ENCODE results near the gene CPLANE1.
"Not testable (repeated sequence)": the region's sequence is repeated elsewhere in the genome, so short reads cannot be mapped to it uniquely, and the experiment has no call there.

The CPLANE1 gene

GRCh38 chr5:37207802-37208201 lies 41.4 kb downstream of the CPLANE1 start:
- no peak for DNase-seq

- DNase-seq = no peak
Measured at GRCh38 chr5:37206736-37207135, 42.4 kb downstream of the CPLANE1 start.

DNA sequence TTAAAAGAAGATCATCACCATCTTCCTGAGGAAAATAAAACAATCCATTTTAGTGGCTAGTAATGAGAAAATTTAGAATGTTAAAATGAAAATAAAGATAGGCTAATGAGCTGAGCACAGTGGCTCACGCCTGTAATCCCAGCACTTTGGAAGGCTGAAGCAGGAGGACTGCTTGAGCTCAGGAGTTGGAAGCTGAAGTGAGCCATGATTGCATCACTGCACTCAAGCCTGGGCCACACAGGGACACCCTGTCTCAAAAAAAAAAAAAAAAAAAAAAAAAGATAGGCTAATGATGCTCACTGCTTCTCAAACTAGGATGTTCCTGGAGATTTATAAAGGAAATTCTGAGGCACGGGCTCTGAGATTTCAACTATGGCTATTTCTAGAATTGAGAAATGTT lies 50.3 kb downstream of the CPLANE1 start:
- DNase-seq = no peak

DNA sequence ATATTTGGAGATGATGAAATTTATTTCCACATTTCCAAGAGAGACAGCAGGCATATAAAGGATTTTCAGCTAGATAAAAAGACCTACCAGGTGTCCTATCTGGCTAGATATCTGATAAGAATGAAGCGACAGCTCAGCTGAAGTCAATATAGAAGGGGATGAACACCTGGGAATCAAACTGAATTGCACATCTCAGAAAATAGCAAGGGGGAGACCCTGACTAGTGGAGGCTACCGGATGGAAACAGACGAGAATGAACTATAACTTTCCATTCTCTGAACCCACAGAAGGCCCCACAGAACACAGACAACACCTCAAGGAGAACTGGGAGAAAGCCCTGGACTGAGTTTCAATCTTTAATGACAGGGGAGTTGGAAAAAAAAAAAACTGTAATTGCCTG lies 51.1 kb downstream of the CPLANE1 start:
- DNase-seq = no peak

DNA sequence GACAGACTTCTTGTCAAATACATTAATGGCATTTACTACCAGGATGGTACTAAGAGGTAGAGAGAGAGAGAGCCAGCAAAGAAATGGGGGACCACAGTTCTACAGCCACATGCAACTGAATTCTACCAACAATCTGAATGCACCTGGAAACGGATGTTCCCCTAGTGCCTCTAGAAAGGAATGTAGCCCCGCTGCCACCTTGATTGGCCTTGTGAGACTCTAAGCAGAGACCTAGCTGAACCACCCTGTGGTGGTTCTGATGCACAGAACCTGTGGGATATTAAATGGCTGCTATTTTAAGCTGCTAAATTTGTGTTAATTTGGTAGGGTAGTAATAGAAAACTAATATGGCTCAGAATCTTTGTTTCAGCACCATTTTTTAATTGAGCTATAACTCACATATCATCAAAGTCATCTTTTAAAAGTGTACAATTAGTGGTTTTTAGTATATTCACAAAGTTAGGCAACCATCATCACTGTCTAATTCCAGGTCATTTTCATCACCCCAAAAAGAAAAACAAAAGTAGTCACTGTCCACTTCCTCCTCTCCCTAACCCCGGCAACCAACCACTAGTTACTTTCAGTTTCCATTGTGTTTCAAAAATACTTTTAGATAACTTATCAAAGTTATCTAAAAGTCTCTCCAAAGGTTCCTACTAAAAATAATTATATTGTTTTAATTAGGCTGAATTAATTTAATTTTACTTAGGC lies 51.7 kb downstream of the CPLANE1 start:
- no peak for DNase-seq

GRCh38 chr5:37190592-37190991 lies 58.6 kb downstream of the CPLANE1 start:
- no peak for DNase-seq

DNA sequence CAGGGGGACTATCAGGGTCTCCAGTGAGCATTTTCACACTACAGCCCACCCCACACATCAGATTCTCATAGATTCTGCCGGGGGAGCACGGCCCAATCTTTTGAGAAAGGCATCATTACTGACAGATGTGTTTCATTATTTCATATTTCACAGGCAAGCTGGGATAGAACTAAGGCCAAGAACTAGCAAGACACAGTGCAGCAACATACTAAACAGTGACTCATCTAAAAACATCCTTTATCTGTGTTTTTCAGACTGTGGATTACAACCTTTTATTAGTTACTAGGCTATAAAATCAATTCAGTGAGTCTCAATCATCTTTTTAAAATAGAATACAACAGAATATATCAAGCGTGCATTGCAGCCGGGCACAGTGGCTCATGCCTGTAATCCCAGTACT lies 59.8 kb downstream of the CPLANE1 start:
- no peak for DNase-seq

- DNase-seq = no peak
Measured at GRCh38 chr5:37187465-37187977, 61.7 kb downstream of the CPLANE1 start.

DNA sequence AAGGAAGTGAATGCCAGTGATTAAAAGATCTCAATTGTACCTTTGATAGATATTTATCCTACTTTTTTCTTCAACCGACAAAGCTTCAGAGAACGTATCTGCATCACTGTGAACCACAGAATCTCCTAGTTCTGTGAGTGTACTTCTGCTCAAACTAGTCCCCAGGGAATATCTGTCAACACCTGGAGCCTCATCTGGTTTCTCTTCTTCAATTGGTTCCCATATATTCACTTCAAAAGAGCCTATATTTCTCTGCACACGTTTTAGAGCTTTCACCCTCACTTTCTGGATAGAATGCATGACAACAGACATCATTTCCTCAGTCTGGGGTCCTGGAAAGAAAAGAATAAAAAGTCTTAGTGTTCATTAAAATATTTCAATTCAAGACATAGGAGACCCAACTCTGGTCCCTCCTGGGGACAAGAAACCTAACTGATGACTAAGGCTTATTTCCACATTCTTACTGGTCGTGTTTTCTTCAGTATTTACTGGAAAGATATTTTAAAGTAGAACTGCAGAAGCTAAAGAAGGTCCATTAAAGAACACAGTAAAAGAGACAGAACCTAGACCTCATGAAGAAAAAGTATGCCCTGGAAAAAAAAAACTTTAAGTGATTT lies 64.3 kb downstream of the CPLANE1 start:
- DNase-seq = no peak

DNA sequence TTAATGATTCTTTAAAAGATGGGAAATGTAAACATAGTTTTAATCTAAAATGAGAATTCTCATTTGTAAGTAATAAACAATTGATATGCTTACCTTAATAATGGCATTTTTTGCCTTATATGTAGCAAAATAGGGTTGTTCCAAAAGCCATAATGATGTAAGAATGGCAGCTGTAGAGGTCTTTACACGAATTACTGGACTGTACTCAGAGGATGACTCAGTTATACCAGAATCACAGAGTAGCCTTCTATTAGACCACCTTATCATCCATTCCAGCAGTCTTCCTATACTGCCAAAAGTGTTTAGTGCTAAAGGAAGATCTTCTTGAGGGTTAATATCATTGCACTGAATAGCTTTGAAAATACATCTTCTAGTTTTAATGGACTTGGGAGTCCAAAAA lies 66.5 kb downstream of the CPLANE1 start:
- no peak for DNase-seq

DNA sequence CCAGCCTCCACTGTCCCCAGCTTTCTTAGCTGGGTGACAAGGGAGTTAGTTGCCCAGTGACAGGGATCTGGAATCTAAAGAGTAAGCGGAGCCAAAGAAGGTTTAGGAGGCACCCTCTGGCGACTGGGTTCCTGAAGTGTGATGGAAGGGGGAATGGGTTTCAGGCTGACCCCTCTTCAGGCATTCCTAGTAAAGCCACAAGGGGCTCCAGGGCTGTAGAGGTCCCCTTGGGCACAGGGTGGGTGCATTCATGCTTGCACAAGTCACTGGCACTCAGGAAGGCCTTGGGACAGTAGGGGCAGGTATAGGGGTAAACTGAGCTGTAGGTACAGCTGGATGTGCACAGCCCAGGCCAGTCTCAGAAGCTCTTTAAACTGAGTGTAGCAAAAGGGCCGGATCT lies 74.2 kb downstream of the CPLANE1 start:
- DNase-seq = no peak

DNA sequence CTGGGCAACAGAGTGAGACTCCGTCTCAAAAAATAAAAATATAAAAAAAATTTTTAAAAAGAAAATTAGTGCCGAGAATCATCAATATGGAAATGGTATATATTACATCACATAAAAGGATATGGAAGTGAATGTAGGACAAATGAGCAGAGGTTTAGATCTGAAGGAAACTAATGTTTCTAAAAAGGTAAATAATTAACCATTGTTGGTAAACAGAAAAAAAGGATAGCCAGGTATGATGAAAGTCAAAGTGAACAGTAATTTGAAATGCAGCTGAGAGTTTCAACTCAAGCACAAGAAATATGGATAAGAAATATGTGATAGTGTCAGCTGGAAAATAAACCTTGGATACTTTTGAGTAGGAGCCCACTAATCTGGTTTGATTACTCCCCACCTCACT lies 76.2 kb downstream of the CPLANE1 start:
- DNase-seq = no peak

- DNase-seq = no peak
Measured at GRCh38 chr5:37170856-37171255, 78.3 kb downstream of the CPLANE1 start.

GRCh38 chr5:37166197-37166596 lies 83.0 kb downstream of the CPLANE1 start:
- DNase-seq = no peak

DNA sequence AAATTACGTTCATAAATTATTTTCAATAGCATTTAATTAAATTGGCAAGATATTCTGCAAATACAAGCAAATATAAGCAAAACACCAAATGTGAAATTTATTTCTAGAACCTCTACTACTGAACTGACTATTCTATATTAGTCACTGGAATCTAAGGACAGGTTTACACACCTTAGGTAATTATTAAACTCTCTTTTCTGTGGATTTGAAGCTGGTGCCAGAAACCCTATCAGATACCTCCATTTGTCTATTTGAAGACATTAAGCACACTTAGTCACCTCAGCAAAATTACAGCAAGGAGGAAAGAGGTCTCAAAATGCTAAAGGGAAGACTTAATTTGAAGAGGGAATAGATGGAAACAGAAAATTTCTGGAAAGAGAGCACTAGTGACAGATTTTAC lies 83.4 kb downstream of the CPLANE1 start:
- DNase-seq = no peak

DNA sequence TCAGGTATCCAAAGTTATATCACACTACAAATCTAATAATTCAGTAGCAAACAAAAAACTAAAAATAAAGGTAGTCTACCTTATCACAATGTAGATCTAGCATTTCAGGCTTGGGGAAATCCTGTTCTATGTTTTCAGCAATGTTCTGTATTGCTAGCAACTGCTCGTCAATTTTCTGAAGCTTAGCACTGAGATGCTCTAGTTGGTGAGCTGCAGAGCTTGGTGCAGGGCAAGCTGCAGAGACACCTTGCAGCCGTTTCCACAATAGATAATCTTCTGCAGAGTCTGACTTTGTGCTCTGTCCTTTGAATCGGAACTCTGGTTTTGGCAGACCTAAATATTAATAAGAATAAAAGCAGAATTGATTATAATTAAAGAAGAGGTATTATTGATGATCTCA lies 95.5 kb downstream of the CPLANE1 start:
- DNase-seq = no peak

- DNase-seq = no peak
Measured at GRCh38 chr5:37146896-37147295, 102.3 kb downstream of the CPLANE1 start.

- DNase-seq = no peak
Measured at GRCh38 chr5:37136694-37137093, 112.5 kb downstream of the CPLANE1 start.

GRCh38 chr5:37135312-37135711 lies 113.9 kb downstream of the CPLANE1 start:
- DNase-seq = not testable (repeated sequence)

GRCh38 chr5:37133939-37134338 lies 115.2 kb downstream of the CPLANE1 start:
- DNase-seq = no peak

- no peak for DNase-seq
Measured at GRCh38 chr5:37132646-37133045, 116.5 kb downstream of the CPLANE1 start.

DNA sequence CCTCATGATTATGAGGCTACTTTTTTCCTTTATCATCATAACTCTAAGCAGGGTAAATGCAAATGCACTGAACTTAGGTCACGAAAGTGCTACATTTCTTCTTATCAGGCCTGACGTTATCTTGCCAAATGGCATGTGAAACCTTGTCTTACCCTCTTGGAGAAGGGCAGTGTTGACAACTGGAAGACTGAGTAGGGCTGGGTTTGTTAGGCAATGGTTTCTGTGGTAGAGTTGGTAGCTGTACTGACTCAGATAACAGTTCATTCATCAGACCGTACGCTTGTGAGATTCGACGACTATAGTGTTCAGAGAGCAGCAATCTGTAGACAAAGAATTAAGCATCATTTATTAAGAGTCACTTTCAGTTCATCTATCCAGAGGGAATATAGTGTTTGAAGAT lies 127.7 kb downstream of the CPLANE1 start:
- DNase-seq = no peak

DNA sequence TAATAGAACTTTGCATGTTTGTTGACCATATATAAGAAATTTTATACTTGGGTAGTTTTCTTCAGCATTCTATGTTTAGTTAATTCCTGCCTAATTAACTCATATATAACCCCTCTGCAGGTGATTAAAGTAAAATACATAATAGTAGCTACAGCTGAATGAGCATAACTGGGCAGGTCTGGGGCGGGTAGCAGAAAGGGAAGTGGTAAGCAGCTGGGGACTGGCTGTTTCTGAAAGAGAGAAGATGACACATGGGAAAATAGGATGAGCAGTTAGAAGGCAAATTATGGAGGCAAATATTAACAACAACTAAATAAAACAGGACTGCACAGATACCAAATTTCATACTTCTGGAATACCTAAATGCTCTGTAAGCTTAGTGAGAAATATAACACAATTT lies 128.1 kb downstream of the CPLANE1 start:
- no peak for DNase-seq

DNA sequence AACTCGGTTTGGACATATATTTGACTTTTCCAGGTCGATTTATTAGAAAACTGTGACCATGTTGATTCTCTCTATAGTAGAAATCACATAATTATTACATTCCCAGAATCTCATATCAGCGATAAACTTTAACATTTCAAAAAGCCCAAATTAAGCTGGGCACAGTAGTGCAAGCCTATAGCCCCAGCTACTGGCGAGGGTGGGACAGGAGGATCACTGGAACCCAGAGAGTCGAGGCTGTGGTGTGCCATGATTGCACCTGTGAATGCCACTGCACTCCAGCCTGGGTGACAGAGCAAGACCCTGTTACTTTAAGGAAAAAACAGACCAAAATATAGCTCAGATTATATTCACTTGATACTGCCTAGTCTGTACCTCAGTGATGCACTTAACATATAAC lies 128.9 kb downstream of the CPLANE1 start:
- DNase-seq = no peak

DNA sequence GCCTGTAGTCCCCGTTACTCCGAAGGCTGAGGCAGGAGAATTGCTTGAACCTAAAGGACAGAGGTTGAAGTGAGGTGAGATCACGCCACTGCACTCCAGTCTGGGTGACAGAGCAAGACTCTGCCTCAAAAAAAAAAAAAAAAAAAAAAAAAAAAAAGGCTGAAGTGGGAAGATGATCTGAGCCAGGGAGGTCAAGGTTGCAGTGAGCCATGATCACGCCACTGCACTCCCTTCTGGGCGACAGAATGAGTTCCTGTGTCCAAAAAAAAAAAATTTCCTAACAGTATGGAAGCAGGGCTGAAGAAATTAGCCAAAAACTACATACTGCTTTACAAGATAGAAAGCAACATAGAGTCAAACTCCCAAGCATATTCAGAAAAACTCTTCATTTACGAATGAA lies 132.8 kb downstream of the CPLANE1 start:
- DNase-seq = no peak

Data from CD4-positive, alpha-beta T cell treated with Interferon gamma for 1 hour (primary cell).